Left lung (tissue), 10 donors: Measurements from ENCODE around the gene PRR7. TPM values are rescaled to one million over a fixed set of nuclear protein-coding genes. Genes with fewer than 3 reads are reported as not detected.

Experiments
- ATAC-seq: fragments of 200-7000 bp; cut with Tn5 transposase; one replicate; pipeline ENCODE4 v1.9.1; 2020; ENCODE audit warnings: moderate library complexity
- DNase-seq, 4 donors: peaks; one replicate each; pipeline ENCODE4 v3.0.0-alpha.2; 2013 to 2020
- H3K27ac ChIP-seq, 2 donors: fragments of 200-600 bp; sonication (generic) in 1 of 2; one replicate each; pipeline versions ENCODE4 v1.5.0 to v1.8.0; 2020 to 2021
- H3K27me3 ChIP-seq, 2 donors: fragments of 200-600 bp; sonication (generic) in 1 of 2; one replicate each; pipeline versions ENCODE4 v1.5.0 to v1.8.0; 2020 to 2021
- H3K36me3 ChIP-seq, 2 donors: fragments of 200-600 bp; sonication (generic) in 1 of 2; one replicate each; pipeline versions ENCODE4 v1.5.0 to v1.8.0; 2020 to 2021
- H3K4me1 ChIP-seq, 2 donors: fragments of 200-600 bp; one replicate each; pipeline ENCODE4 v1.8.0; 2021
- H3K4me3 ChIP-seq, 2 donors: fragments of 200-600 bp; sonication (generic) in 1 of 2; one replicate each; pipeline versions ENCODE4 v1.5.0 to v1.8.0; 2020 to 2021; ENCODE audit warnings: mild to moderate bottlenecking in 1 of 2
- H3K9me3 ChIP-seq, 2 donors: fragments of 200-600 bp; sonication (generic) in 1 of 2; one replicate each; pipeline versions ENCODE4 v1.5.0 to v1.8.0; 2020 to 2021
- CTCF ChIP-seq, 2 donors: fragments of 200-600 bp; sonication (generic) in 1 of 2; IDR thresholded peaks; one replicate each; pipeline versions ENCODE4 v1.5.0 to v1.8.0; 2021; ENCODE audit warnings: antibody characterized with exemption in 2 of 2
- intact Hi-C, 2 donors: fragments of 100-400 bp; cut with DNase I; formaldehyde crosslinking; loops; one replicate each; pipeline versions ENCODE4 v1.11.2 to v1.14.2; 2022
- polyA plus RNA-seq, 6 donors: library from polyadenylated mRNA; unstranded; fragments of 120-200 nt; gene quantifications; one replicate each; pipeline ENCODE4 v1.2.1, GENCODE V29; 2013; ENCODE audit not compliant: insufficient read length in 6 of 6
- total RNA-seq, 2 donors: library from RNA; stranded (reverse); fragmentation: NEBNext Ultra II Directional; extraction: Animal tissue kit (Norgen Biotek cat#: 25700); gene quantifications; one replicate each; pipeline ENCODE4 v1.2.1, GENCODE V29; 2021
- donor health status: DM: no; HTN: yes; CAD: no.
- donor health status: DM: no; HTN: no; CAD: no.

The PRR7 gene
- total and polyA plus RNA-seq, 8 donors = 0.30 to 4.1 (median 1.0) TPM

GRCh38 chr5:177474846-177475562 lies 28.4 kb downstream of the PRR7 start:
- peaks cover 29 to 50% of the 10 kb centered on the region in 2 donors for H3K4me1 ChIP-seq
- intact Hi-C loops = no loop called here
- no peak for TF ChIP-seq CTCF (IDR thresholded peaks at IDR 0.05)
- ATAC-seq (no peak), DNase-seq (no peak)
- peaks cover 0 to 33% of the 10 kb centered on the region in 2 donors for H3K27me3 ChIP-seq
- H3K36me3 ChIP-seq = no peaks in the 10 kb centered on the region
- no peaks in the 10 kb centered on the region for H3K9me3 ChIP-seq
- H3K27ac ChIP-seq = no peak overlapping the region
- H3K4me3 ChIP-seq = no peak overlapping the region

- H3K4me3 ChIP-seq = no peak overlapping the region
- ATAC-seq = no peak
- H3K36me3 ChIP-seq = no peaks in the 10 kb centered on the region
- peaks cover 32 to 55% of the 10 kb centered on the region in 2 donors for H3K4me1 ChIP-seq
- TF ChIP-seq CTCF (IDR thresholded peaks at IDR 0.05) = no peak
- no peak overlapping the region for H3K27ac ChIP-seq
- no peak for DNase-seq
- no peaks in the 10 kb centered on the region for H3K9me3 ChIP-seq
- H3K27me3 ChIP-seq = peaks cover 0 to 33% of the 10 kb centered on the region in 2 donors
- intact Hi-C loops = no loop called here
These were observed 29.2 kb downstream of the PRR7 start for GRCh38 chr5:177475563-177476427.

DNA sequence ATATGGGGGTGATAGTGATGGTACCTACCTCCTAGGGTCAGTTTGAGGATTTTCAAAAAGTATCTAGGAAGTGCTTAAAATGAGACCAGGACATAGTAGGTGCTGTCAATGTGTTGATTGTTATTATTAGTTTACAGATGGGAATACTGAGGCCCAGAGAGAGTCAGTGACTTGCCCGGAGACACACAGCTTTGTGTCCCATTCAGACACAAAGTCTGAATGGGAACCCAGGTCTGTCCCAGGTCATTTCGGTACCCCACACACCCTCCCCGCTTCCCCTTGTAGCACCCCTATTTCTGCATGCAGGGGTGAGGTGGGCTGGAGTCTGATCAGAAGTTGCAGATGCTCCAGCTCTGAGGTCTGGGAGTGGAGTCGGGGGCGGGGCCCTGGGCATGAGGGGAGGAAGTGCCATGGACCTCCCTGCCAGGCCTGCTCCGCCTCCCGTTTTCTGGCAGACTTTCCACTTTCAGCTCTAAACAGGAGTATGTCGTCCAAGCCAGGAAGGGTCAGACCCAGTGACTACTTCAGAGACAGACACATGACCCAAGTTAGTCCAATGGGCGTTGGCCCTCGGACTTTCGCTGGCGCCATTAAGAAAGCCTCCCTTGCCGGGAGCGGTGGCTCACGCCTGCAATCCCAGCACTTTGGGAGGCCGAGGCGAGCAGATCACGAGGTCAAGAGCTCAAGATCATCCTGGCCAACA lies 30.1 kb downstream of the PRR7 start:
- DNase-seq (peak in 1 of 4 donors; percentile 79), ATAC-seq (no peak)
- no peak for TF ChIP-seq CTCF (IDR thresholded peaks at IDR 0.05)
- Histone ChIP-seq H3K4me1 (peaks cover 31 to 49% of the 10 kb centered on the region in 2 donors), H3K9me3 (no peaks in the 10 kb centered on the region), H3K4me3 (no peak overlapping the region), H3K36me3 (peaks cover 0 to 8% of the 10 kb centered on the region in 2 donors), H3K27ac (no peak overlapping the region), H3K27me3 (peaks cover 0 to 33% of the 10 kb centered on the region in 2 donors)
- intact Hi-C loops = no loop called here

- intact Hi-C loops = no loop called here
- Histone ChIP-seq H3K27ac (no peak overlapping the region), H3K36me3 (peaks cover 0 to 19% of the 10 kb centered on the region in 2 donors), H3K27me3 (peaks cover 0 to 21% of the 10 kb centered on the region in 2 donors), H3K9me3 (no peaks in the 10 kb centered on the region), H3K4me3 (no peak overlapping the region), H3K4me1 (peaks cover 20 to 36% of the 10 kb centered on the region in 2 donors)
- no peak for TF ChIP-seq CTCF (IDR thresholded peaks at IDR 0.05)
- DNase-seq = no peak
- no peak for ATAC-seq
These were observed 31.3 kb downstream of the PRR7 start for GRCh38 chr5:177477701-177478477.
